ENCODE measurements around the gene PARN.

The PARN gene

DNA sequence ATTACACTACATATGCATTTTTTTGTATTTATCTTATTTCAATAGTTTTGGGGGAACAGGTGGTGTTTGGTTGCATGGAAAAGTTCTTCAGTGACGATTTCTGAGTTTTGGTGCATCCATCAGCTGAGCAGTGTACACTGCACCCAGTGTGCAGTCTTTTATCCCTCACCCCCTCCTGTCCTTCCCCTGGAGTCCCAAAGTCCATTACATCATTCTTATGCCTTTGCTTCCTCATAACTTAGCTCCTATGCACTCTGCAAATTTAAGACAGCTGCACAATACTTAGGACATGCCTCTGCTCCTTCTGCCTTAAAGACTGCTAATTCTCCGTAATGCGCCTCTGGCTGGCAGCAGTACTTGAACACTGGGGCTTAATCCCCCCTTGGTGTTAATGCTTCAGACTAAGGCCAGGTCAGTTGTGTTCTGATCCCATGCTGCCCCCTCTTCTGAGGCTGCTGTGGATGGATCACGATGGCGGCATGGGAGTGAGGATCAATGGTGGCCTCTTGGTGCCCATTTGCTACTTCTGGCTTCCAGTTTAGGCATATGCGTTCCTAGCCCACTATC is 146.2 kb downstream of the PARN start:
- in situ Hi-C loops (cut with MboI; ENCODE audit: low sequenced_read_pairs) = no loop called here

DNA sequence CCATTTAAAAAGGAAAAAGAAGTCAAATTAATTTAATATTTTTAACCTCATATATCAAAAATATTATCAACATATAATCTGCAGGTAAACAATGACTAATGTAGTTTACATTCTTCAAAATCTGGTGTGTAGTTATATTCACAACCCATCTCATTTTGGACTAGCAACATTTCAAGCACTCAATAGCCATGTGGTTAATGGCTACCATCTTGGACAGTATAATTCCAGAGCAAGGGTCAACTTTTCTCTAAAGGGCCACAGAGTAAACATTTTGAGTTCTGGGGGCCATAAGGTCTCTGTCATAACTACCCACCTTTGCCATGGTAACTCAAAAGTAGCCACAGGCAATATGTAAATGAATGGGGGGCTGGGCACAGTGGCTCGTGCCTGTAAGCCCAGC is 153.9 kb downstream of the PARN start:
- in situ Hi-C loops (cut with MboI; ENCODE audit: low sequenced_read_pairs) = no loop called here

GRCh38 chr16:14475370-14476139 is 154.5 kb downstream of the PARN start:
- in situ Hi-C loops (cut with MboI; ENCODE audit: low sequenced_read_pairs) = no loop called here

- in situ Hi-C loops (cut with MboI; ENCODE audit: low sequenced_read_pairs) = no loop called here
Observed at GRCh38 chr16:14473488-14473887, 156.6 kb downstream of the PARN start.

- in situ Hi-C loops (cut with MboI; ENCODE audit: low sequenced_read_pairs) = no loop called here
Observed at GRCh38 chr16:14472357-14472756, 157.7 kb downstream of the PARN start.

DNA sequence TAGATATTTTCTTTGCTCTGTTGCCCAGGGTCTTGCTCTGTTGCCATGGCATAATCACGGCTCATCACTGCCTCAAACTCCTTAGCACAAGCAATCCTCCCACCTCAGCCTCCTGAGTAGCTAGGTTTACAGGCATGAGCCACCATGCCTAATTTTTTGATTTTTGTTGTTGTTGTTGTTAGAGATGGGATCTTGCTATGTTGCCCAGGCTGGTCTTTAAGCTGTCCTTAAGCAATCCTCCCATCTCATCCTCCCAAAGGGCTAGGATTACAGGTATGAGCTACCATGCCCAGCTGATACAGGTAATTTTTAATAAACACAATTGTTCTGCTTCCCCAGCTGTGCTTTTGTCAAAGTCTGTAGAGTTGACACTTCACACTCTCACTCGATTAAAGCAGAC is 159.3 kb downstream of the PARN start:
- in situ Hi-C loops (cut with MboI; ENCODE audit: low sequenced_read_pairs) = no loop called here

DNA sequence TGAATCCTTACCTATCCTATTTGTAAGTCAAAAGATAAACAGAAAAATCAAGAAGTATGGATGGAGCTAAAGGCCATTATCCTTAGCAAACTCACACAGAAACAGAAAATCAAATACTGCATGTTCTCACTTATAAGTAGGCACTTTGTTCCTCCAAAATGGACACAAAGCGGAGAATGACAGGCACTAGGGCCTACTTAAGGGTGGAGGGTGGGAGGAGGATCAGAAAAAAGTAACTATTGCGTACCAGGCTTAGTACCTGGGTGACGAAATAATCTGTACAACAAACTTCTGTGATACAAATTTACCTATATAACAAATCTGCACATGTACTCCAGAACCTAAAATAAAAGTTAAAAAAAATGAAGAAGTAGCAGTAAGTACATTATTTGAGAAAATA is 164.3 kb downstream of the PARN start:
- in situ Hi-C loops (cut with MboI; ENCODE audit: low sequenced_read_pairs) = no loop called here

DNA sequence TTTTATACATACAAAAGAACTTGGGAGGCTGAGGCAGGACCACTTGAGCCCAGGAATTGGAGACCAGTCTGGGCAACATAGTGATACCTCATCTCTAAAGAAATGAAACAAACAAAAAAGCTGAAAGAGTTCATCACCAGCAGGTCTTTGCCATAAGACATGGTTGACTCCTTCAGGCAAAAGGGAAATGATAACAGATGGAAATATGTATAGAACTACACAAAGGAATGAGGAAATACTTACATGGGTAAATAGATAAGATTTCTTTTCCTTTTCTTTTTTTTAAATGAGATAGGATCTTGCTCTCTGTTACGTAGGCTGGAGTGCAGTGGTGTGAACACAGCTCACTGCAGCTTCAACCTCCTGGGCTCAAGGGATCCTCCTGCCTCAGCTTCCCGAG is 165.3 kb downstream of the PARN start:
- in situ Hi-C loops (cut with MboI; ENCODE audit: low sequenced_read_pairs) = no loop called here

DNA sequence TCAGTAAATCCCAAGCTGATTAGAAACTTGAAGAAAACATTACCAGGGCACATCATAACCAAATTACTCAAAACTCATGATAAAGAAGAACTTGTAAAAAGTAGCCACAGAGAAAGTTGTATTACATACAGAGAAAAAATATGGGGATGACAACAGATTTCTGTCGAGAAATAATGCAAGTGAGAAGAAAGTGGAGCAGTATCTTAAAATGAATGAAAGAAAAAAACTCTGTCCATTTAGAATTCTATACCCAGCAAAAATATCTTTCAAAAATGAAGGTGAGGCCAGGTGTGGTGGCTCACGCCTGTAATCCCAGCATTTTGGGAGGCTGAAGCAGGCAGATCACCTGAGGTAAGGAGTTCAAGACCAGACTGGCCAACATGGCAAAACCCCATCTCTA is 165.9 kb downstream of the PARN start:
- in situ Hi-C loops (cut with MboI; ENCODE audit: low sequenced_read_pairs) = no loop called here

DNA sequence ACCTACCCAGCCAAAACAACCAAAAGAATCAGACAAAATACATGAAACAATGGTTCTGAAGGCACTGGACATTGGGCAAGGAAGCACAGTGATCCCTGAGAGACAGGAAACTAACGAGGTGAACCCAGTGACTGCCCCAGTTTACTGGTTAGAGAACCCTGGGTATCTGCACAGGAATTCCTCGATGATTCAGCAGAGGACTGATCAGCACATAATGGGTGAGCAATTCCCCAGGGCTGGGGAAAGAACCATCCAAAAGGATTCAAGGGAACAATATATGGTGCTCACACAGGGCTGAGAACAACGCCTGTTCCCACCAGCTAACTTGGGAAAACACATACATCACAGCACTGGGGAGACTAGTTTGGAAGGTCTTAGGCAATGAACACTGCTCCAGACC is 167.2 kb downstream of the PARN start:
- in situ Hi-C loops (cut with MboI; ENCODE audit: low sequenced_read_pairs) = no loop called here

DNA sequence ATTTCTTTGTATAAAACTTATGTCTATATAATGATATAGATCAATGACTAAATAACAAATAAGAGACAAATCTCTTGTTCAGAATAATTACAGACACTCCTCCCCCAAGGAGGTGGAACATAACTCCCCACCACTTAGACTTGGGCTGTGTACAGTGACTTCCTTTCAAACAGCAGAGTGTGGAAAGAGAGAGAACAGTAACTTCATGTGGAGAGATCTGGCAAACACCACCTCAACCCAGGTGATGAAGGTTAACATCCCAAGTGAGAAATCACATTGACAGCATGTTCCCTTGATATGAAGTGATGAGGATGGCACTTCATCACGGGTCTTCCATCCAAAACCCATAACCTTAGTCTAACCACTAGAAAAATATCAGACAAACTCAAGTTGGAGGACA is 169.3 kb downstream of the PARN start:
- in situ Hi-C loops (cut with MboI; ENCODE audit: low sequenced_read_pairs) = no loop called here

DNA sequence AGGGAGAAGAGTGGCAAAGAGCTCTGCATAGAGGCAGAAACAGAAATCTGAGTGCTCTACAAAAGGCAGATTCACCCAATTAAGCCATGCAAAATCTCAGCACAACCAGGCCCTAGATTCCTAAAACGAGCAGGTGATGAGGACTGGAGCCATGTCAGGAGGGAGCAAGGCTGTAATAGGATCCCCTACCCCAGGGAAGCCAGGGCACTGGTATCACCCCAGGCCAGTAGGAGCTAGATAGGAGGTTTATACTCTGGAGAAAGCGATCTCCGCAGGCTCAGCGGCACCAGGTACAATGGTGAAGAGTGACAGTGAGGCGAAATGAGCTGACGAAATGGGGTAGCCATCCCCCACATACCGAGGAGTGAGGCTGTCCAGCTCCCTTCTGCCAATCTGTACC is 171.5 kb downstream of the PARN start:
- in situ Hi-C loops (cut with MboI; ENCODE audit: low sequenced_read_pairs) = no loop called here

DNA sequence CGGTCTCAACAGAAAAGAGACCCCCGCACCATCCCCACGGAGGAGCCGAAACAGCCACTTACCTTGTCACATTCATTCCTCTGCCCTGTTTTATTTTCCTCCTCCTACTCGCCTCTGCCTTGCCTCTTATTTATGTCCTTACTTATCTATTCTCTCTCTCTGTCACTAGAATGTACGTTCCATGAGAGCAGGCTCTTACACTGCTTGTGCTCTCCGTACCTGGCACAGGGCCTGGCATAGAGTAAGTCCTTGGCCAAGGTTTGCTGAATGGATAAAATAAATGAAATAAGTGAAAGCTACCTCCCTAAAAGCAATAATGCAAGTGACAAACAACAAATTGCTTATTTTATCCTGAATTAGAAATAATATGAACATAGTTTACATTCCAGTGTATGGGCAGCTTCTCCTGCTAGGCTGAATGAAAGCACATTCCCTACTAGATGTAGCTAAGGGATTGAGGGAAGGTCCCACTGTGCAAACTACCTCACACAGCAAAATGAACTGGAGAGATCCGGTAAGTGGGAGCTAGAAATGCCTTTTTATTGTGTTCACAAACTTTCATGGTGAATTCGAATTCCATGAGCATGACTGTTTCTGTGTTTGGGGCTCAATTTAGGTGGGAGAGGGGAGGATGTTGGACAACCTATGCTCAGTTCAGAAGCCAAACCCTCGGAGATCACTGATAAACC is 173.1 kb downstream of the PARN start:
- in situ Hi-C loops (cut with MboI; ENCODE audit: low sequenced_read_pairs) = no loop called here

- in situ Hi-C loops (cut with MboI; ENCODE audit: low sequenced_read_pairs) = no loop called here
Observed at GRCh38 chr16:14455573-14455972, 174.5 kb downstream of the PARN start.

DNA sequence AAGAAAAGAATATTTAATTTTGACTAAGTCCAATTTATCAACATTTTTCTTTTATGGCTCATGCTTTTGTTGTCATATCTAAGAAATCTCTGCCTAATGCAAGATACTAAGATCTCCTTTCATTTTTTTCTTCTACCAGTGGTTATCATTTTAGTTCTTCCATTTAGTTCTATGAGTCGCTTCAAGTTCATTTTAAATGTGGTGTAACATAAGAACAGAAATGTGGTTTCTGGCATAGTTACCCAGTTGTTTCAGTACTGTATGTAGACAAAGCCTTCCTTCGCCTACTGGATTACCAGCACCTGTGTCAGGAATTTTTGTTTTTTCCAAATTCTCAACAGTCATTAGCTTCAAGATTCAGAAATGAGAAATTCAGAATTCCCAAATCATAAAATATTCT is 175.7 kb downstream of the PARN start:
- in situ Hi-C loops (cut with MboI; ENCODE audit: low sequenced_read_pairs) = no loop called here

GRCh38 chr16:14452066-14452465 is 178.0 kb downstream of the PARN start:
- in situ Hi-C loops (cut with MboI; ENCODE audit: low sequenced_read_pairs) = no loop called here

GRCh38 chr16:14450846-14451245 is 179.2 kb downstream of the PARN start:
- in situ Hi-C loops (cut with MboI; ENCODE audit: low sequenced_read_pairs) = no loop called here

DNA sequence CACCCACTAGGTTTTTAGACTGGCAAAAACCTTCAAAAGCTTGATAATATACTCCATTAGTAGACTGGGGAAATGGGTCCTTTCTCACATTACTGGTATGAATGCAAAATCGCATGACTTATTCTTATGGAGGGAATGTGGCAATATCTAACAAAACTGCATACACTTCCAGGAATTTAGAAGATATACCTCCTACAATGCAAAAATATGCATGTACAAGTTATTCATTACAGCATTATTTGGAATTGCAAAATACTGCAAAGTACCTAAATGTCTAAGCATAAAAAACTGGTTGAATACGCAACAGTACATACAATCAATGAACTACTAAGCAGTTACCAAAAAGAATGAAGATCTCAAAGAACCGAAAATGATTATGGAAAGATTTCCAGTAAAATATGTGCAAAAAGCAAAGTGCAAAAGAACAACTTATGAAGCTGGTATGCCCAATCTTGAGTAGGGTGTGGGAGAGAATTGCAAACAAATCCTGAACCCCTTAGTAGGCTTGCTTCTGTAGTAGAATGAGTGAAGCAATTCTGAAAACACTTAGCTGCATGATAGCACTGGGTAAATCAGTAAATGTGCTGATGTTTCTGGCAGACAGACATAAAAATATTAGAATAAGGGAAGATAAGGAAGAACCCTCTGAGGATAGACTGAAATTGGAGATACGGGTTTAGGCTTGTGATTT is 180.1 kb downstream of the PARN start:
- in situ Hi-C loops (cut with MboI; ENCODE audit: low sequenced_read_pairs) = no loop called here

DNA sequence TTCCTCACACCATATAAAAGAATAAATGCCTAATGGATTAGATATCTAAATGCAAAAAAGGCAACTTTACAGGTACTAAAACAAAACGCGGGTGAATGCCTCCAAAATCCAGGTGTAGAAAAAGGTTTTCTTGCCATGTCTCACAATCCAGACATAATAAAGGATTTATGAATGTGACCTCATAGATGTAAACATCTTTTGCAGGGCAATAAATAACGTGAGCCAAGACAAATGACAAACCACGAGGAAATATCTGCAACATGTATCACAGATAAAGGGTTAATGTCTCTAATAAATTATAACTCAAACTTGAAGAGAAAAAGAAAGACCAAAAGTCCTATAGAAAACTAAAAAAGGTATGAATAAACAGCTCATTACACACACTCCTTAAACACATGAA is 180.7 kb downstream of the PARN start:
- in situ Hi-C loops (cut with MboI; ENCODE audit: low sequenced_read_pairs) = no loop called here

GRCh38 chr16:14448879-14449278 is 181.2 kb downstream of the PARN start:
- in situ Hi-C loops (cut with MboI; ENCODE audit: low sequenced_read_pairs) = no loop called here

- in situ Hi-C loops (cut with MboI; ENCODE audit: low sequenced_read_pairs) = no loop called here
Observed at GRCh38 chr16:14447783-14448182, 182.3 kb downstream of the PARN start.

GRCh38 chr16:14446796-14447195 is 183.3 kb downstream of the PARN start:
- in situ Hi-C loops (cut with MboI; ENCODE audit: low sequenced_read_pairs) = no loop called here

Measured in HL-60/S4 treated with phorbol 12-myristate 13-acetate at 8.2 ng/mL for 4 days and 3 days (cell line).